Left renal cortex interstitium (tissue), 4 donors: ENCODE results near the gene LTBP1. TPM values are rescaled to one million over a fixed set of nuclear protein-coding genes. Genes with fewer than 3 reads are reported as not detected.

Experiments
- DNase-seq, 4 donors: peaks; one replicate each; pipeline ENCODE4 v3.0.0-alpha.2; 2013; ENCODE audit warnings: low read depth in 4 of 4, low spot score in 2 of 4, missing footprints in 1 of 4
- polyA plus RNA-seq, 4 donors: library from polyadenylated mRNA; unstranded; fragments of 120-200 nt; gene quantifications; one replicate each; pipeline ENCODE4 v1.2.1, GENCODE V29; 2013; ENCODE audit not compliant: insufficient read length in 4 of 4

Gene LTBP1
- polyA plus RNA-seq, 4 donors: 65.7 to 85.2 (median 76.3) TPM

GRCh38 chr2:32930436-32930835 is 16.3 kb upstream of the LTBP1 start:
- DNase-seq: no peak

GRCh38 chr2:32931519-32931918 is 15.2 kb upstream of the LTBP1 start:
- DNase-seq: no peak

GRCh38 chr2:32931945-32932709 is 14.6 kb upstream of the LTBP1 start:
- DNase-seq: no peak

GRCh38 chr2:32932825-32933755 is 13.7 kb upstream of the LTBP1 start:
- DNase-seq: no peak

GRCh38 chr2:32933756-32934095 is 13.0 kb upstream of the LTBP1 start:
- DNase-seq: no peak

DNA sequence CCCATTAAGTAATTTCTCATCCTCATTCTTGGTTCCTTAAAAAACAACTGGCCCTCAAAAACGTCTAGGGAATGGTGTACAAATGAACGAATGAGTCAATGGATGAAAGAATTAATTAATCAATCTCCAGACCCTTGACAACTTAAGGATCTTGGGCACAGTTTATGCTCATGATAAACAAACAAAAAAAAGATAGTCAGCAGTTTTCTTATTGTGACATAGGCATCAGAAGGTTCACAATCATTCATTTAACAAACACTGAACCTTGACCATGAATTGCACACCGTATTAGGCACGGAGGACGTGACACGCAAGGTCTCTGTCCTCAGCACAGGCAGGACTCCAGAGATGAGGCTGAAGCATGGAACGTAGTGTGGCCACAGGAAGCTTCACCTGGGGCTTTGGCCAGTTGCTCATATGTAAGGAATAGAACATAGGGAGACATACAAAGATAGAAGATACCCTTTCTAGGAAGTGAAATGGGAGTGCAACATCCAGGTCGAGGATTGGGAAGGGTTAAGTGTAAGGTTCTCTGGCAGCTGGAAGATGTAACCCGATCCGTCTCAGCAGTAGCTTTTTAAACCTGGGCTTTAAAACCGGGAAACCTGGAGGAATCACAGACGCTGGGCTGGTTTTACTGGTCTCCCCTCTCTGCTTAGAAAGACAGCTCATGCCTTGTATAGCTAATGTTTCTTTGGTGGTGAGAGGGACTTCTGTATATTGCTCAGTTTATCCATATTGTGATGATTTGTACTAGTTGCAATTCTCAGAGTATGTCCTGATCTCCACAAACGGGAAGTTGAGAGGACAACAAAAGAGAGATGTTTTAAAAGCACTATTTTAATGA is 8.9 kb upstream of the LTBP1 start:
- DNase-seq: no peak

GRCh38 chr2:32938934-32939333 is 7.8 kb upstream of the LTBP1 start:
- no peak for DNase-seq

DNA sequence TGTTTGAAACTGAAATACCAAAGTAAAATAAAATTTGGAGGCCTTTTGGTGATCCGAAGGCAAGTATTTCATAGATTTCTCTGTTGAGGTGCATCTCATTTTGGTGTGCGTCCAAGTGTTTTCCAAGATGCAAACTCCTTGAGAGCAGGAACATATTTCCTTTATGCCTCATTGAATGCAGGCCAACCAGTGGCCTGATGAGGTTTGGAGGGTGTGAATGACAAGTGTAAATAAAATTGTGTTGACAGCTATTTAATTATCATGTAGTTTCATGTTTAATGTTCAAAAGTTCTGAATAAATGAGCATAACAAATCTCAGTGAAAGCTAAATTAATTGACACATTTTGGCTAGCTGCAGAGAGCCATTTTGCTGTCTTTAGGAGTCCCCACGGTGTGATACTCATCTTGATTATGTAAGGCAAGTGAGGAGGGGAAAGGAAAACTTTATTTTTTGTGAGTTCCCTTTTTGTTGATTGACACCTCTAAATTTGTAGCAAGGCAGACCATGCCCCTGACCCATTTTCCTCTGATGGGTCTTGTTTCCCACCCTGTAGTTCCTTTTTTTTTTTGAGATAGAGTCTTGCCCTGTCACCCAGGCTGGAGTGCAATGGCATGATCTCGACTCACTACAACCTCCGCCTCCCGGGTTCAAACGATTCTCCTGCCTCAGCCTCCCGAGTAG is 6.3 kb upstream of the LTBP1 start:
- DNase-seq: no peak

DNA sequence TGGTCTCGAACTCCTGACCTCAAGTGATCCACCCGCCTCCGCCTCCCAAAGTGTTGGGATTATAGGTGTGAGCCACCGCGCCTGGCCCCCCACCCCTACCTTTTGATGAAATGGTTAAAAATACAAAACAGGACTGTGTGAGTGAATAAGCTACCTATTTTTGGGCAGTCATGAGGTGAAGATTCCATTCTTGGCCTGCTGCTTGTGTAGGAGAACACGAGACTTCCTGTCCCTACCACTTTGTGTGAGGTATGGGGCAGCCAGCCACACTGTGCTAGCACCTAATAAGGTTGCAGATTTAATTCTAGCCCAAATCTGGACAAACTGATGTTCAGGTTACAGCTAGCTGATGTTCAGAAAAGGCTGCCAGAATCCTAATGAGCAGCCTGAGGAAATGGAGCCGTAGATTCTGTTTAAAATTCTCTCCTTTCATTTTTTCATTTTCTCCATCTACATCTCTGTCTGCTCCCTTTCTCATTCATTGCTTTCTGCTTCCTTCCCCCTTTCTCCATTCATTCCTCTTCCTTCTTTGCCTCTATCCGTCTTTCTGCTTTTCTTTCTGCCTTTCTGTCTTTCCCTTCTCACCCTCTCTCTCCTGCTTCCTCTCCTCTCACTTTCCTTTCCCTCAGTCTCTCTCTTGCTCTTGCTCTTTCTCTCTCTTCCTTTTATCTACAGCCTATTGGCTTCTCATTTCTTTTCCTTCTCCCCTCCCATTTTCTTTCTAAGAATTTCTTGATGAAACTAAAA is 4.6 kb upstream of the LTBP1 start:
- no peak for DNase-seq

- DNase-seq: no peak
Measured at GRCh38 chr2:32942793-32943485, 3.8 kb upstream of the LTBP1 start.

DNA sequence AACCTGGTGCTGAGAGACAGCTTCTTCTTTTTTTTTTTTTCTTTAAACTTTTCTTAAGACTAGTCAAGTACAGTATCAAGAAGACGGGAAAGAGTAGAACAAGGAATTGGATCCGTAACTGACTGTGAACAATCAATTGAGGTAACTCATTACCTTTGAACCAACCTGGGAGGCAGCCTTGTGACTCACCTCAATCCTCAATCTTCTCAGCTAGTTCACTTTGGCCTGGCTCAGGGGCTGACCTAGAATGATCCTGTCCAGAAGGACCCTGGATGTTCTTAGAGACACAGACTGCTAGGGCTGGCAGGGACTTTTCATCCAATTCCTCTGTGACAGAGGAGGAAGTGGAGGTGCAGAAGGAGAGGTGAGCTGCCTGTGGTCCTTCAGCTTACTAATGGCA is 1.5 kb upstream of the LTBP1 start:
- DNase-seq: no peak

- no peak for DNase-seq
Measured at GRCh38 chr2:32947076-32947483, 327 bp downstream of the LTBP1 start.

- no peak for DNase-seq
Measured at GRCh38 chr2:32947484-32948143, 861 bp downstream of the LTBP1 start.

- no peak for DNase-seq
Measured at GRCh38 chr2:32948266-32948665, 1.5 kb downstream of the LTBP1 start.

DNA sequence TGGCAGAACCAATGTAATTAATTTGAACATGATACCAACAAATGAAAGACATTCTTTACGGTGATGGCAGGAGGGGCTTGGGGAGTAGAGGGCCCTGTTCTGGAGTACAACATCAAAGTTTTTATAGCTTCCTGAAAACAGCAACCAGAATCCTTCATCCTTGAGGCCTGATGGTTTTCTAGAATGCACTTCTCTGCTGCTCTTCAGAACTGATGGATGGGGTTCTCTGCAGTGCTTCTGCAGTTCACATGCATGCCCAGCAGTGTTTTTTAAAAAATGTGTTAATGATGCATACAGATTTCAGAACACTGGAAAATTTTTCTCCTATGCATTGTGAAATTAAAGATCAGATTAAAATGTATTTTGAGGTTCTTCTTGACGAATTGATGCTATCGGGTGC is 2.5 kb downstream of the LTBP1 start:
- DNase-seq: no peak

- no peak for DNase-seq
Measured at GRCh38 chr2:32951672-32952071, 4.9 kb downstream of the LTBP1 start.

DNA sequence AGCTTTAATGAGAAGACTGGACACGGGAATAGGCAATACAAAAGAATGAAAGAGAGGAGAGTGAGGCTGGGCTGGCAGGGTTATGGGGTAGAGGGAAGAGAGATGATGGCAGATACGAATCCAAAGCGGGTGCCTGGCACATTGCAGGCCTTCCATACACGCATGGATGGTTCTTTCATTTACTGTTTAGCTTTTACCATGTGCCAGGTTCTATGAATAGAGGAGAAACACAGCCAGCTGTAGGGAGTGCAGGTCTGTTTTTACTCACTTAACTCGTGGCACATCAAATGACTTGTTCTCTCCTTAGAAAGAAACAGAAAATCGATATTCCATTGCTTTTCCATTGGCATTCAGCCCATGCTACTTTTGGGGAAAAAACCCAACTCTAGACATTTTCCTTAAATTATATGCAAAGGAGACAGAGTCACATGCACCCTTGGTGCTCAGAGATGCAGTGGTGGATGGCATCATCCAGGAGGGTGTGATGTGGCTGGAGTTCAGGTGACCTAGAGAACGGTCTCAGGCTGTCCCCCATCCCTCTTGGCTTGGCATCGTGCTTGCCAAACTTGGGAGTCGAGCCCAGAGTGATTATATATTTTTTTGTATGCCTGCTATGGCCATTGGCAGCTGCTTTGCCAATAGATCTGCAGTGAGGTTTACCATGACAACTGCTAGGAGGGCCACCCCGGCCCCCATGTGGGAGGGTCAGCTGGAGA is 6.2 kb downstream of the LTBP1 start:
- no peak for DNase-seq

GRCh38 chr2:32954206-32954605 is 7.5 kb downstream of the LTBP1 start:
- no peak for DNase-seq
